HT-29 (cell line): Measurements from ENCODE around the gene MRAS. TPM values are rescaled to one million over a fixed set of nuclear protein-coding genes. Genes with fewer than 3 reads are reported as not detected.
"Not testable (repeated sequence)": the region's sequence is repeated elsewhere in the genome, so short reads cannot be mapped to it uniquely, and the experiment has no call there.

Experiments
- DNase-seq: peaks from one replicate; pipeline ENCODE4 v3.0.0-alpha.2; 2015; ENCODE audit warnings: low spot score
- total RNA-seq: library from RNA; depleted of rRNA; stranded (reverse); fragments of >200 nt; shearing (Covaris generic); gene quantifications from 2 replicates; pipeline ENCODE4 v1.2.3, GENCODE V29; 2014; rRNA removed

The MRAS gene
- total RNA-seq, 1 experiment from 2014 or later, result 1.3 TPM

GRCh38 chr3:138443521-138444503 is 95.4 kb downstream of the MRAS start:
- no peak for DNase-seq

- DNase-seq, result no peak
These were observed 96.9 kb downstream of the MRAS start for GRCh38 chr3:138445236-138445635.

GRCh38 chr3:138445654-138446053 is 97.3 kb downstream of the MRAS start:
- no peak for DNase-seq

GRCh38 chr3:138448631-138449030 is 100.3 kb downstream of the MRAS start:
- no peak for DNase-seq

GRCh38 chr3:138449490-138449889 is 101.1 kb downstream of the MRAS start:
- DNase-seq, result no peak

- no peak for DNase-seq
These were observed 101.8 kb downstream of the MRAS start for GRCh38 chr3:138450181-138450580.

- DNase-seq, result no peak
These were observed 102.5 kb downstream of the MRAS start for GRCh38 chr3:138450704-138451424.

GRCh38 chr3:138451595-138452162 is 103.3 kb downstream of the MRAS start:
- DNase-seq, result no peak

GRCh38 chr3:138452436-138452835 is 104.1 kb downstream of the MRAS start:
- DNase-seq, result no peak

GRCh38 chr3:138453940-138454339 is 105.6 kb downstream of the MRAS start:
- DNase-seq, result not testable (repeated sequence)

Other genes starting within 250 kb of the MRAS start
- gene DZIP1L, start 233.0 kb upstream of the MRAS start, total RNA-seq, result not detected in 2 replicates
- not detected in 2 replicates for gene A4GNT, start 216.2 kb upstream of the MRAS start, total RNA-seq
- gene DBR1, start 173.7 kb upstream of the MRAS start, total RNA-seq, result 9.1 and 10.9 TPM in 2 replicates
- 21.7 and 26.6 TPM in 2 replicates for gene ARMC8, start 161.3 kb upstream of the MRAS start, total RNA-seq
- gene NME9, start 18.7 kb upstream of the MRAS start, total RNA-seq, result 0.21 TPM in 1 of 2 replicates, not detected in the other
- not detected in 2 replicates for gene ESYT3, start 86.0 kb downstream of the MRAS start, total RNA-seq
- gene CEP70, start 245.7 kb downstream of the MRAS start, total RNA-seq, result 5.1 and 6.1 TPM in 2 replicates